ENCODE data around the gene PAN3. TPM values are rescaled to one million over a fixed set of nuclear protein-coding genes. Genes with fewer than 3 reads are reported as not detected.

PAN3 gene
- total RNA-seq, 1 experiment from 2014 or later = 18.5 TPM

DNA sequence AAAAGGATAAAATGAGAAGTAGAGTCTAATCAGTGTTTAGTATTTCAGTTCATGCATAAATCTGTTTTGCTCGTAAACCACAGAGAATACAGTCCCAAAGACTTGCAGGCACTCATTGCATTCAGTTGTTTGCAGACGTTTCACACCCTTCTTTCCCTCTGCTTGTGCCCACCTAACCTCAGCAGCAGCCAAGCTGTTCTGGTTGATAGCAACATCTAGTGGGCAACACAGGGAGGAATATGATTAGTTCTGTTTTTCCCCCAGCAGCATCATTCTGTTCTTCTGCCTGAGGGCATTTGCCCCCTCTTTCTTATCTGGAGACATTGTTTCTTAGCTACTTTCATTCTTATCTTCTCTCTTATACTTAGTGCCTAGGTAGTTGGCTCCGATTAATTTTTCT lies 135.6 kb downstream of the PAN3 start:
- ATAC-seq = no peak
- ChIA-PET POLR2A (no interaction called here), CTCF (no interaction called here)
- Histone ChIP-seq H3K36me3 (ENCODE audit: control insufficient read depth, insufficient read depth, low read length) (no peaks in the 10 kb centered on the region), H3K27ac (ENCODE audit: low read length) (no peak overlapping the region), H3K4me3 (ENCODE audit: low read depth in 2 of 2, low read length in 2 of 2) (no peak overlapping the region), H3K4me1 (ENCODE audit: control insufficient read depth, insufficient read depth, low read length) (no peaks in the 10 kb centered on the region), H3K9me3 (ENCODE audit: control insufficient read depth, insufficient read depth, low read depth, low read length) (no peaks in the 10 kb centered on the region), H3K27me3 (ENCODE audit: control insufficient read depth, insufficient read depth, low read length) (no peaks in the 10 kb centered on the region)
- in situ Hi-C loops (cut with HindIII; ENCODE audit: low pct_unique_long_range_greater_than_20kb, low sequenced_read_pairs) (no loop called here), intact Hi-C loops (cut with micrococcal nuclease; ENCODE audit: unreplicated experiment) (no loop called here)
- BruUV-seq (replicated peaks) = no TSS peak
- TF ChIP-seq CTCF (IDR thresholded peaks at IDR 0.05) (peak; percentile 12; the same call in 1 of the 2 replicates), SIN3A (IDR thresholded peaks at IDR 0.05; ENCODE audit: borderline replicate concordance, insufficient read depth, low read depth, low read length) (no peak)
- DNase-seq (ENCODE audit: low read depth, low spot score) = no peak

DNA sequence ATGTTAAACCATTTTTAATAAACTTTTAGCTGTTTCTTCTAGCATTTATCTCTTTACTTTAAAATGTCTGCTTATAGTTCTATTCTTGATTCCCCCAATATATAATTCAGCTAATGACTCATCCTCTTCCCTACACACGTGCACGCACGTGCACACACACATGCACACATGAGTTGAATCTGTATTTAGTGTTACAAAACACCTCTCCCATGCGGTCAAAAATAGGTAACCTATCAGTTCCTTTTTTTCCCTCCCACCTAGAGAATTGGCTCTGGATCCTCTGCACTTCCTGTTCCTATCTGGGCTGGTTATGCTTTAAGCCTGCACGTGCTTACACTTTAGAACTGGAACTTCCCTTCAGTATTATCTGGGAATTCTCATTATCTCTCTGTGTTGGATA lies 144.1 kb downstream of the PAN3 start:
- intact Hi-C loops (cut with micrococcal nuclease; ENCODE audit: unreplicated experiment) = no loop called here
- in situ Hi-C loops (cut with HindIII; ENCODE audit: low pct_unique_long_range_greater_than_20kb, low sequenced_read_pairs) = no loop called here
- H3K4me3 ChIP-seq (ENCODE audit: low read depth in 2 of 2, low read length in 2 of 2) = no peak overlapping the region
- DNase-seq (ENCODE audit: low read depth, low spot score) = no peak
- H3K36me3 ChIP-seq (ENCODE audit: control insufficient read depth, insufficient read depth, low read length) = peaks cover 2% of the 10 kb centered on the region; the same call in 1 of the 2 replicates
- ATAC-seq = no peak
- no peaks in the 10 kb centered on the region for H3K9me3 ChIP-seq (ENCODE audit: control insufficient read depth, insufficient read depth, low read depth, low read length)
- no TSS peak for BruUV-seq (replicated peaks)
- H3K4me1 ChIP-seq (ENCODE audit: control insufficient read depth, insufficient read depth, low read length) = no peaks in the 10 kb centered on the region
- H3K27me3 ChIP-seq (ENCODE audit: control insufficient read depth, insufficient read depth, low read length) = no peaks in the 10 kb centered on the region
- TF ChIP-seq, protein P1, sequence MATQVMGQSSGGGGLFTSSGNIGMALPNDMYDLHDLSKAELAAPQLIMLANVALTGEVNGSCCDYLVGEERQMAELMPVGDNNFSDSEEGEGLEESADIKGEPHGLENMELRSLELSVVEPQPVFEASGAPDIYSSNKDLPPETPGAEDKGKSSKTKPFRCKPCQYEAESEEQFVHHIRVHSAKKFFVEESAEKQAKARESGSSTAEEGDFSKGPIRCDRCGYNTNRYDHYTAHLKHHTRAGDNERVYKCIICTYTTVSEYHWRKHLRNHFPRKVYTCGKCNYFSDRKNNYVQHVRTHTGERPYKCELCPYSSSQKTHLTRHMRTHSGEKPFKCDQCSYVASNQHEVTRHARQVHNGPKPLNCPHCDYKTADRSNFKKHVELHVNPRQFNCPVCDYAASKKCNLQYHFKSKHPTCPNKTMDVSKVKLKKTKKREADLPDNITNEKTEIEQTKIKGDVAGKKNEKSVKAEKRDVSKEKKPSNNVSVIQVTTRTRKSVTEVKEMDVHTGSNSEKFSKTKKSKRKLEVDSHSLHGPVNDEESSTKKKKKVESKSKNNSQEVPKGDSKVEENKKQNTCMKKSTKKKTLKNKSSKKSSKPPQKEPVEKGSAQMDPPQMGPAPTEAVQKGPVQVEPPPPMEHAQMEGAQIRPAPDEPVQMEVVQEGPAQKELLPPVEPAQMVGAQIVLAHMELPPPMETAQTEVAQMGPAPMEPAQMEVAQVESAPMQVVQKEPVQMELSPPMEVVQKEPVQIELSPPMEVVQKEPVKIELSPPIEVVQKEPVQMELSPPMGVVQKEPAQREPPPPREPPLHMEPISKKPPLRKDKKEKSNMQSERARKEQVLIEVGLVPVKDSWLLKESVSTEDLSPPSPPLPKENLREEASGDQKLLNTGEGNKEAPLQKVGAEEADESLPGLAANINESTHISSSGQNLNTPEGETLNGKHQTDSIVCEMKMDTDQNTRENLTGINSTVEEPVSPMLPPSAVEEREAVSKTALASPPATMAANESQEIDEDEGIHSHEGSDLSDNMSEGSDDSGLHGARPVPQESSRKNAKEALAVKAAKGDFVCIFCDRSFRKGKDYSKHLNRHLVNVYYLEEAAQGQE (IDR thresholded peaks at IDR 0.05; ENCODE audit: insufficient read depth in 1 of 2, low read depth in 2 of 2, low read length in 1 of 2) = no peak
- TF ChIP-seq SIN3A (IDR thresholded peaks at IDR 0.05; ENCODE audit: borderline replicate concordance, insufficient read depth, low read depth, low read length) (no peak), CTCF (IDR thresholded peaks at IDR 0.05) (no peak), TCF7L2 (IDR thresholded peaks at IDR 0.05; ENCODE audit: low read depth, low read length) (no peak), POLR2AphosphoS5 (IDR thresholded peaks at IDR 0.05; ENCODE audit: low read depth, low read length) (no peak)
- POLR2A ChIA-PET = no interaction called here
- CTCF ChIA-PET = no interaction called here
- no peak overlapping the region for H3K27ac ChIP-seq (ENCODE audit: low read length)

Measured in Panc1 (cell line).